Suprapubic skin (tissue), 4 donors: ENCODE measurements around the gene HAGH. TPM values are rescaled to one million over a fixed set of nuclear protein-coding genes. Genes with fewer than 3 reads are reported as not detected.
A peak's percentile ranks its signal among the peaks of the same experiment; 100 is the strongest.
"Not testable (repeated sequence)": the region's sequence is repeated elsewhere in the genome, so short reads cannot be mapped to it uniquely, and the experiment has no call there.

ENCODE experiments used
- DNase-seq, 2 donors: peaks; one replicate each; pipeline ENCODE4 v3.0.0-alpha.2; 2019; ENCODE audit warnings: low spot score in 2 of 2
- H3K27ac ChIP-seq: fragments of 200-600 bp; sonication (generic); one replicate; pipeline ENCODE4 v1.5.1; 2019
- H3K27me3 ChIP-seq: fragments of 200-600 bp; sonication (generic); one replicate; pipeline ENCODE4 v1.5.1; 2019
- H3K36me3 ChIP-seq: fragments of 200-600 bp; sonication (generic); one replicate; pipeline ENCODE4 v1.5.1; 2019
- H3K4me1 ChIP-seq: fragments of 200-600 bp; sonication (generic); one replicate; pipeline ENCODE4 v1.5.1; 2019
- H3K4me3 ChIP-seq: fragments of 200-600 bp; sonication (generic); one replicate; pipeline ENCODE4 v1.5.1; 2019; ENCODE audit warnings: mild to moderate bottlenecking
- H3K9me3 ChIP-seq: fragments of 200-600 bp; sonication (generic); one replicate; pipeline ENCODE4 v1.5.1; 2019
- EP300 ChIP-seq: sonication (generic); formaldehyde crosslinking; IDR thresholded peaks from one replicate; pipeline ENCODE4 v1.6.1; 2017; ENCODE audit warnings: antibody characterized with exemption
- POLR2A ChIP-seq, 2 donors: fragments of 450-650 bp; IDR thresholded peaks; one replicate each; pipeline ENCODE4 v1.6.1; 2017; ENCODE audit warnings: antibody characterized with exemption in 2 of 2, mild to moderate bottlenecking in 2 of 2, moderate library complexity in 2 of 2
- POLR2AphosphoS5 ChIP-seq, 3 donors: sonication (generic); formaldehyde crosslinking; IDR thresholded peaks; one replicate each; pipeline ENCODE4 v1.6.1; 2017; ENCODE audit warnings: antibody characterized with exemption in 3 of 3
- WGBS: methylation state at CpG from one replicate; pipeline ENCODE4 v1.1.5; 2018; 5-methylcytosine and 5-hydroxymethylcytosine counted together
- total RNA-seq, 4 donors: library from RNA; depleted of rRNA; stranded (reverse); fragments of >200 nt; gene quantifications; one replicate each; pipeline ENCODE4 v1.1.0, GENCODE V29; 2016
- TF ChIP-seq, protein P1 (sequence below), 2 donors: fragments of 200-600 bp in 1 of 2; fragments of 450-650 bp in 1 of 2; sonication (generic) in 1 of 2; IDR thresholded peaks; one replicate each; pipeline ENCODE4 v1.5.1; 2016 to 2019; ENCODE audit warnings: antibody characterized with exemption in 2 of 2, mild to moderate bottlenecking in 1 of 2, moderate library complexity in 1 of 2

Gene HAGH
- 10 to 100 TPM; 49.8 to 66.6 (median 51.9) TPM for total RNA-seq

DNA sequence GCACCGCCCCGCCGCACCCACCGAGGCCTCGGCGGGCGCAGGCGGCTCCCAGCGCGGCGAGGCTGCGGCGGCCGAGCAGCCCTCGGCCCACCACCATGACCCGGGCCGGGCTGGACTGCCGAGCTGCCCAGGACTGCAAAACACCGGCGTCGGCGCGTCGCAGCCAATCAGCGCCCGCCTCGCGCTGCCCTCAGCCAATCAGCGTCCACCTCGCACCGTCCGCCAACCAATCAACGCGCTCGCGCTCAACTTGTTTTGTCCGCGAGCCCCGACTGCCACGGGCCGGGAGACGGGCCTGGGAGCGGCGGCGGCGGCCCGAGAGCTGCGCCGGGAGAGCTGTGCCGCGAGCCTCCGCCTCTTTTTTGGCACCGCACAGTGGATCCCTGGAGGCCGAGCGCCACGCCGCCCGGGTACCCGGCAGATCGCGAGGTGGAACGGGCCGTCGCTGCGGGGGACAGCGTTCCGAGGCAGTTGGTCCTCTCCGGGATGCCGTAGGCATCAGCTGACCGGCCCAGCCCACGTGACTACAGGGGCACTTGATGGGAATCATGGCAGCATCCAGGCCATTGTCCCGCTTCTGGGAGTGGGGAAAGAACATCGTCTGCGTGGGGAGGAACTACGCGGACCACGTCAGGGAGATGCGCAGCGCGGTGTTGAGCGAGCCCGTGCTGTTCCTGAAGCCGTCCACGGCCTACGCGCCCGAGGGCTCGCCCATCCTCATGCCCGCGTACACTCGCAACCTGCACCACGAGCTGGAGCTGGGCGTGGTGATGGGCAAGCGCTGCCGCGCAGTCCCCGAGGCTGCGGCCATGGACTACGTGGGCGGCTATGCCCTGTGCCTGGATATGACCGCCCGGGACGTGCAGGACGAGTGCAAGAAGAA lies at the start of gene HAGH, which contains the start of gene FAHD1:
Gene HAGH (minus strand): TSS at position 135 of the 883 bp plus-strand sequence. CDS start 38 bp downstream, at position 97.
Gene FAHD1 (plus strand): TSS at position 516 of the 883 bp plus-strand sequence. CDS start 33 bp downstream, at position 549.
- TF ChIP-seq POLR2AphosphoS5 (IDR thresholded peaks at IDR 0.05), result peak in 2 of 3 donors; percentile 82 to 97
- no peak for TF ChIP-seq POLR2A (IDR thresholded peaks at IDR 0.05)
- TF ChIP-seq EP300, result no peak
- TF ChIP-seq, protein P1, sequence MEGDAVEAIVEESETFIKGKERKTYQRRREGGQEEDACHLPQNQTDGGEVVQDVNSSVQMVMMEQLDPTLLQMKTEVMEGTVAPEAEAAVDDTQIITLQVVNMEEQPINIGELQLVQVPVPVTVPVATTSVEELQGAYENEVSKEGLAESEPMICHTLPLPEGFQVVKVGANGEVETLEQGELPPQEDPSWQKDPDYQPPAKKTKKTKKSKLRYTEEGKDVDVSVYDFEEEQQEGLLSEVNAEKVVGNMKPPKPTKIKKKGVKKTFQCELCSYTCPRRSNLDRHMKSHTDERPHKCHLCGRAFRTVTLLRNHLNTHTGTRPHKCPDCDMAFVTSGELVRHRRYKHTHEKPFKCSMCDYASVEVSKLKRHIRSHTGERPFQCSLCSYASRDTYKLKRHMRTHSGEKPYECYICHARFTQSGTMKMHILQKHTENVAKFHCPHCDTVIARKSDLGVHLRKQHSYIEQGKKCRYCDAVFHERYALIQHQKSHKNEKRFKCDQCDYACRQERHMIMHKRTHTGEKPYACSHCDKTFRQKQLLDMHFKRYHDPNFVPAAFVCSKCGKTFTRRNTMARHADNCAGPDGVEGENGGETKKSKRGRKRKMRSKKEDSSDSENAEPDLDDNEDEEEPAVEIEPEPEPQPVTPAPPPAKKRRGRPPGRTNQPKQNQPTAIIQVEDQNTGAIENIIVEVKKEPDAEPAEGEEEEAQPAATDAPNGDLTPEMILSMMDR (IDR thresholded peaks at IDR 0.05), result no peak
- peaks cover 51% of the 10 kb centered on the region for H3K4me1 ChIP-seq
- WGBS, result 0% methylated on average over 10 of the region's 104 CpGs
- H3K9me3 ChIP-seq, result no peaks in the 10 kb centered on the region
- DNase-seq, result peak; percentile 95 to 96
- H3K27me3 ChIP-seq, result no peaks in the 10 kb centered on the region
- peaks cover 14% of the 10 kb centered on the region for H3K36me3 ChIP-seq
- H3K4me3 ChIP-seq, result peak within 1 kb of the TSS; percentile 93
- H3K27ac ChIP-seq, result peak within 1 kb of the TSS; percentile 90

DNA sequence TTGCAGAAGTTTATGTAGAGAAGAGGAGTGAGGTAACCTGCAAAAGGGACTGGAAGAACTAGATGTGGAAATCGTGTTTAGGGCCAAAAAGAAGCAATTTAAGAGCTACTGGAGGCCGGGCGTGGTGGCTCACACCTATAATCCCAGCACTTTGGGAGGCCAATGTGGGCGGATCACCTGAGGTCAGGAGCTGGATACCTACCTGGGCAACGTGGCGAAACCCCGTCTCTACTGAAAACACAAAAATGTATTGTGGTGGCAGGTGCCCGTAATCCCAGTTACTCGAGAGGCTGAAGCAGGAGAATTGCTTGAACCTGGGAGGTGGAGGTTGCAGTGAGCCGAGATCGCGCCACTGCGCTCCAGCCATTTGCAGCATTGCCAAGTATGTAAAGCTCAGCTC lies 49.4 kb upstream of the HAGH start:
- not testable (repeated sequence) for H3K9me3 ChIP-seq, H3K4me1 ChIP-seq, H3K36me3 ChIP-seq, H3K4me3 ChIP-seq, H3K27ac ChIP-seq
- DNase-seq, result peak in 1 of 2 donors; percentile 35
- H3K27me3 ChIP-seq, result peaks cover 32% of the 10 kb centered on the region
- 89% methylated on average over 13 of the region's 13 CpGs for WGBS

DNA sequence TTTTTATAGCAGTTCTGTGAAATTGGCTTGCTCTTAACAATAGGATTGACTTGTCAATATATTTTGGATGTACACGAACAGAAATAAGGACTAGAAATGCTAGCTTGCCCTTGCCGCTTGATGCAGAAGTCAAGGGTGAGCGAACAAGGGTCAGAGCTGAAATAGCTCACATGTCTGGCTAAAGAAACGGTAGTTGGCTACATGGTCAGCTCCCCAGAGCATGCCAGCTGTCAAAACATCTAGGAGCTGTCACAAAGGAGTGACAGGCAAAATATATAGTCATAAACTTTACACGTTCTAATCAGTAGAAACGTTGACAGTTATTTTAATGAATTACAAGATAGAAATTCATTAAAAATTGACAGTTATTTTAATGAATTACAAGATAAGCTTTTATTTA lies 48.2 kb upstream of the HAGH start:
- TF ChIP-seq EP300 (no peak), POLR2AphosphoS5 (IDR thresholded peaks at IDR 0.05) (no peak), POLR2A (IDR thresholded peaks at IDR 0.05) (no peak)
- TF ChIP-seq, protein P1 (IDR thresholded peaks at IDR 0.05), result no peak
- Histone ChIP-seq H3K4me1 (peaks cover 7% of the 10 kb centered on the region), H3K27ac (no peak overlapping the region), H3K4me3 (no peak overlapping the region), H3K27me3 (peaks cover 32% of the 10 kb centered on the region), H3K9me3 (no peaks in the 10 kb centered on the region), H3K36me3 (no peaks in the 10 kb centered on the region)
- 69% methylated on average over 6 of the region's 6 CpGs for WGBS
- no peak for DNase-seq

DNA sequence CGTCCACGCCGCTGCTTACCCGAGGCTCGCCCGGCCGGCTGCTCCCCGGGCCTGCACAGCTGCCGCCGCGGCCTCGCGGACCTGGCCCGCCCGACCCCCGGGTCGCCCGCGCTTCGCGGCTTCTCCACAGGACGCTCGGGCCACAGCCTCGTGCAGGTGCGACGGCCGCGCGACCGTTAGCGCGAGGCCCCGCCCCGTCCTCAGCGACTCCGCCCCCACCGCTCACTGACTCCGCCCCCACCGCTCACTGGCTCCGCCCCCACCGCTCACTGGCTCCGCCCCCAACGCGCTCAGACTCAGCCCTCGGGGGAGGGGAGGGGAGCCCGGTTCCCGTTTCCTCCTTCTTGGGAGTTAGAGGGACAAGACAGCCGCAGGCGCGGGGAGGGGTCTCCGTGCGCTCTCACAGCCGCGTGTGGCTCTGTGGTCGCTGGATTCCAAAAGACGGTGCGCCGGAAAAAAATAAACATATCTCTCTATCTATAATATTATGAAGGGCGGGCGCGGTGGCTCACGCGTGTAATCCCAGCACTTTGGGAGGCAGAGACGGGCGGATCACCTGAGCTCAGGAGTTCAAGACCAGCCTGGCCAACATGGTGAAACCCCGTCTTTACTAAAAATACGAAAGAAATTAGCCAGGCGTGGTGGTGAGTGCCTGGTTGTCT lies 45.5 kb upstream of the HAGH start, which contains the start of gene MEIOB:
Gene MEIOB (minus strand): TSS at position 191 of the 662 bp plus-strand sequence. CDS start 3,989 bp downstream, outside the sequence.
- no peak within 1 kb of the TSS for H3K27ac ChIP-seq
- H3K4me1 ChIP-seq, result peaks cover 7% of the 10 kb centered on the region
- peaks cover 24% of the 10 kb centered on the region for H3K27me3 ChIP-seq
- H3K4me3 ChIP-seq, result peak within 1 kb of the TSS; percentile 33
- DNase-seq, result peak in 1 of 2 donors; percentile 76
- no peaks in the 10 kb centered on the region for H3K9me3 ChIP-seq
- TF ChIP-seq POLR2AphosphoS5 (IDR thresholded peaks at IDR 0.05), result no peak
- TF ChIP-seq, protein P1 (IDR thresholded peaks at IDR 0.05), result no peak
- no peak for TF ChIP-seq POLR2A (IDR thresholded peaks at IDR 0.05)
- TF ChIP-seq EP300, result no peak
- 3% methylated on average over 37 of the region's 68 CpGs for WGBS
- H3K36me3 ChIP-seq, result no peaks in the 10 kb centered on the region

DNA sequence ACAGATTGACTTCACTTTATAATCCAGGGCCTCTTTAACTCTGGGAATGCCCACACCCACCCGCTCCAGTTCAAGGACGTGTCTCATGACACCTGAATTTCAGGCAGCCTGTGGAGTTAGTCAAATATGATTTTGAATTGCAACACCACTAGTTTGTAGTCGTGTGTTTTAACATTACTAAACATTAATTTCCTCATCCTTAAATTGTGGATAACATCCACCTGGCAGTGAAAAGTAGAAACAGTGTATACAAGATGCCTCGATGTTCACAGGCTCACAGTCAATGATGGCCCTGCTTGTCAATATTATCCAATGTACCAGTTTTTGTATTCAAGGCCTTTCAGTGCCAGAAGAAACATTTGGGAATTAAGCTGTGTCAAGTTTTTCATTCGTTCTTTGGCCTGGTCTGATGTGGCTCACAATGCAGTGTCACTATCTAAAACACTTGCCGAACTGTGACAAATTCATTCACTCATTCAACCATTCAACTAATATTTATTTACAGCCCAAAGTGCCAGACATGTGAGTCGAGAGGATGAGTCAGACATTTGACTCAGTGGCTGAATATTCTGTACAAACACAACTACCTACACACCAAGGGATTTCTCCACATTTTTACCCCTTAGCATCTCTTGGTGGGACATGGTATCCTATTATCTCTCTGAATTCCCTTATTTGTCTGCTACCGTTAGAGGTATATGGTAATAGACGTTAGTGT lies 43.9 kb upstream of the HAGH start:
- Histone ChIP-seq H3K4me3 (no peak overlapping the region), H3K4me1 (peaks cover 7% of the 10 kb centered on the region), H3K27me3 (peaks cover 15% of the 10 kb centered on the region), H3K9me3 (no peaks in the 10 kb centered on the region), H3K36me3 (no peaks in the 10 kb centered on the region), H3K27ac (no peak overlapping the region)
- WGBS, result 46% methylated on average over 9 of the region's 9 CpGs
- no peak for TF ChIP-seq EP300
- TF ChIP-seq POLR2AphosphoS5 (IDR thresholded peaks at IDR 0.05), result no peak
- TF ChIP-seq, protein P1 (IDR thresholded peaks at IDR 0.05), result no peak
- TF ChIP-seq POLR2A (IDR thresholded peaks at IDR 0.05), result no peak
- DNase-seq, result no peak
